Parathyroid adenoma (tissue), 2 donors: Measurements from ENCODE around the gene L2HGDH.

Experiments
- H2AFZ ChIP-seq: fragments of 300-600 bp; sonication (generic); one replicate; pipeline ENCODE4 v1.7.0; 2017; ENCODE audit warnings: antibody characterized with exemption, mild to moderate bottlenecking
- H3K27ac ChIP-seq: fragments of 300-600 bp; sonication (generic); one replicate; pipeline ENCODE4 v1.7.0; 2017
- H3K27me3 ChIP-seq: fragments of 300-600 bp; sonication (generic); one replicate; pipeline ENCODE4 v1.7.0; 2017; ENCODE audit warnings: low read length; ENCODE audit not compliant: control insufficient read depth, insufficient read depth
- H3K36me3 ChIP-seq: fragments of 300-600 bp; sonication (generic); one replicate; pipeline ENCODE4 v1.7.0; 2017; ENCODE audit warnings: low read length; ENCODE audit not compliant: control insufficient read depth, insufficient read depth
- H3K4me1 ChIP-seq: fragments of 300-600 bp; sonication (generic); one replicate; pipeline ENCODE4 v1.7.0; 2017; ENCODE audit warnings: control low read depth
- H3K4me2 ChIP-seq: fragments of 300-600 bp; sonication (generic); one replicate; pipeline ENCODE4 v1.7.0; 2017; ENCODE audit warnings: low read length
- H3K4me3 ChIP-seq: fragments of 300-600 bp; sonication (generic); one replicate; pipeline ENCODE4 v1.7.0; 2017; ENCODE audit warnings: low read depth, low read length
- H3K79me2 ChIP-seq: fragments of 300-600 bp; sonication (generic); one replicate; pipeline ENCODE4 v1.7.0; 2017; ENCODE audit warnings: control low read depth
- H3K9ac ChIP-seq: fragments of 300-600 bp; sonication (generic); one replicate; pipeline ENCODE4 v1.7.0; 2017; ENCODE audit warnings: mild to moderate bottlenecking
- H3K9me3 ChIP-seq: fragments of 300-600 bp; sonication (generic); one replicate; pipeline ENCODE4 v1.7.0; 2017; ENCODE audit warnings: low read length; ENCODE audit not compliant: control insufficient read depth
- CTCF ChIP-seq: fragments of 300-600 bp; sonication (generic); IDR thresholded peaks from one replicate; pipeline ENCODE4 v1.7.0; 2017; ENCODE audit warnings: antibody characterized with exemption, mild to moderate bottlenecking
- donor health status: primary hyperparathyroidism.

The L2HGDH gene

GRCh38 chr14:50290306-50290705 lies 21.7 kb downstream of the L2HGDH start:
- no peak overlapping the region for H3K4me3 ChIP-seq
- H3K27me3 ChIP-seq = no peaks in the 10 kb centered on the region
- H3K4me1 ChIP-seq = no peaks in the 10 kb centered on the region
- no peaks in the 10 kb centered on the region for H3K36me3 ChIP-seq
- H3K9me3 ChIP-seq = no peaks in the 10 kb centered on the region
- H3K4me2 ChIP-seq = no peak overlapping the region
- TF ChIP-seq CTCF = no peak
- H3K27ac ChIP-seq = no peak overlapping the region
- no peak overlapping the region for H3K9ac ChIP-seq
- no peaks in the 10 kb centered on the region for H3K79me2 ChIP-seq
- H2AFZ ChIP-seq = no peak overlapping the region

- Histone ChIP-seq H3K4me1 (no peaks in the 10 kb centered on the region), H3K27ac (no peak overlapping the region), H3K27me3 (no peaks in the 10 kb centered on the region), H3K9me3 (no peaks in the 10 kb centered on the region), H3K4me3 (no peak overlapping the region), H2AFZ (no peak overlapping the region), H3K4me2 (no peak overlapping the region), H3K9ac (no peak overlapping the region), H3K36me3 (no peaks in the 10 kb centered on the region), H3K79me2 (no peaks in the 10 kb centered on the region)
- TF ChIP-seq CTCF = no peak
These were observed 23.9 kb downstream of the L2HGDH start for GRCh38 chr14:50288146-50288545.

GRCh38 chr14:50285861-50286260 lies 26.2 kb downstream of the L2HGDH start:
- Histone ChIP-seq H2AFZ (no peak overlapping the region), H3K9ac (no peak overlapping the region), H3K27ac (no peak overlapping the region), H3K36me3 (no peaks in the 10 kb centered on the region), H3K9me3 (no peaks in the 10 kb centered on the region), H3K27me3 (no peaks in the 10 kb centered on the region), H3K4me2 (no peak overlapping the region), H3K79me2 (no peaks in the 10 kb centered on the region), H3K4me1 (no peaks in the 10 kb centered on the region), H3K4me3 (no peak overlapping the region)
- no peak for TF ChIP-seq CTCF

GRCh38 chr14:50272498-50272897 lies 39.5 kb downstream of the L2HGDH start:
- no peak overlapping the region for H3K27ac ChIP-seq
- H3K4me3 ChIP-seq = no peak overlapping the region
- TF ChIP-seq CTCF = no peak
- H3K9me3 ChIP-seq = no peaks in the 10 kb centered on the region
- H3K4me1 ChIP-seq = no peaks in the 10 kb centered on the region
- no peaks in the 10 kb centered on the region for H3K79me2 ChIP-seq
- no peak overlapping the region for H3K4me2 ChIP-seq
- no peak overlapping the region for H3K9ac ChIP-seq
- no peaks in the 10 kb centered on the region for H3K27me3 ChIP-seq
- H3K36me3 ChIP-seq = no peaks in the 10 kb centered on the region
- H2AFZ ChIP-seq = no peak overlapping the region

- H3K9me3 ChIP-seq = no peaks in the 10 kb centered on the region
- no peaks in the 10 kb centered on the region for H3K79me2 ChIP-seq
- H3K27ac ChIP-seq = no peak overlapping the region
- H3K4me1 ChIP-seq = no peaks in the 10 kb centered on the region
- H3K4me3 ChIP-seq = no peak overlapping the region
- H2AFZ ChIP-seq = no peak overlapping the region
- no peaks in the 10 kb centered on the region for H3K36me3 ChIP-seq
- H3K9ac ChIP-seq = no peak overlapping the region
- TF ChIP-seq CTCF = no peak
- no peaks in the 10 kb centered on the region for H3K27me3 ChIP-seq
- H3K4me2 ChIP-seq = no peak overlapping the region
These were observed 41.1 kb downstream of the L2HGDH start for GRCh38 chr14:50270932-50271331.
